IPS-NIHi7 (cell line): Measurements from ENCODE around the gene TSGA10IP.

Experiments
- DNase-seq: peaks from one replicate; pipeline ENCODE4 v3.0.0; 2012; ENCODE audit warnings: mixed read lengths; ENCODE audit errors: extremely low spot score

Gene TSGA10IP

DNA sequence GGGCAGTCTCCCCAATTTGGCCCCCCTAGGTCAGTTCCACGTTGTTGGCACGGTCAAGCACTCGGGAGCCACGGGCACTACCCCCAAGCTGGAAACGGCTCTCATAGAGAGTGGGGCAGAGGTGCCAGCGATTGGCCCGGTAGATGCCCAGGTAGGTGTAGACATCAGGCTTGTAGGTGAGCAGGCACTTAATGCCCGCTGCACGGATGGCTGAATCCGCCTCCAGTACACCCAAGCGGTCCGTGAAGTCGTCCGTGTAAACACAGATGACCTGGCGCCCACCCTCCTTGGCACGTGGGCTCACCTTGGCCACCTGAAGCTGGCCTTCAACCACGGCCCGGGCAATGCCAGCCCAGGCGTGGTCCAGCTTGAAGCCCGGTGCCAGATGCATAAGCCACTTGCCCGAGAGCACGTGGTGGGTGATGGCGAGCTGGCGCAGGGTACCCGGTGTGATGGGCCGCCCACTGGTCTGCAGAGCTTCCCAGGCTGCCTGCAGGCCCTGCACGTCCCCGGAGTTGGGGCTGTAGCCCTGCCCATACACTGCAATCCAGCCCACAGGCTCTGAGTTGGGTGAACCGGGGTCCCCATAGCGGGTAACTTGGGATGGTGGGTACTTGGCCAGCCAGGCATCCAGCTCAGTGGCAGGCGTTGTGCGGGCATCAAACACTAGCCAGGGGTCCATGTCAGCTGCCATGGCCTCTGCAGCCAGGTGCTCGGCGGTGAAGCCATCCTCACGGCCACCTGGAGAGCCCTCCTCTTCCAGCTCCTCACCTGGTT lies 27.7 kb upstream of the TSGA10IP start:
- peak; percentile 2 for DNase-seq

DNA sequence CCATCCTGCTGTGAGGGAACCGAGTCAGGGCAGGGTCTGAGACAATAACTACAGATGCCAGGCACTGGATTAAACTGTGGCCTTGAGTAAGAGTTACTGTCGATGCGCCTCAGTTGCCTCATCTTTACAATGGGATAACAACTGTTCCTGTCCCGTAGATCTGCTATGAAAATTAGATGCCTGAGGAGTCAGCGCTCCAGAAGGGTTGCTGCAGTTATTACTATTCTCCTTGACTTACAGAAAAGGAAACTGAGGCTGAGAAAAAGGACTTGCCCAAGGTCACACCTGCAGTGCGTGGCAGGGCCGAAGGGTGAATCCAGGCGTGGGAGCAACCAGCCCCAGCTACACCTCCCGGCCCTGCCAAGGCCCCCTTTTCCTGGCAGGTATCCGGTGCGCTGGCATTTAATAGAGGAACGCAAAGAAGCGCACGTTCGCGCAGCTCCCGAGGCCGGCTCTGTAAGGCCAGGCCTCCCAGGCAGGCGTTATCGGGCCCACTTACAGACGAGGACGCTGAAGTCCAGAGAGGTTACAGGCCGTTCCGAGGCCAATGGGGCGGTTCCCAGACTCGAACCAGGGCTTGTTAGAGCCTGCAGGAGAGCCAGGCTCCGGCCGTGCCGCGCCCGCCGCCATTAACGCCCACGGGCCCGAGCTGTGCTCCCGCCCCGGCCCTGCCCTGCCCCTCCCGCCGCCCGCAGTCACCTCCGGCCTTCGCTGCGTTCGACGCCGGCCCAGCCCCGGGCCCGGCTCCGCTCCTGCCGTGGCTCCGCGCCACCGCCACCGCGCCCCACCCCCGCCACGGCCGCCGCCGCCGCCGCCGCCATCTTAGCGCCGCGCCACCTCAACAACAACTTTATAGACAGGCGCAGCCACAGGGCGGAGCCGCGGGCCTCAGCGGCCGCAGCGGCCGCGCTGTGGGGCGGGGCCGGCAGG lies 26.8 kb upstream of the TSGA10IP start, which contains the start of gene C11orf68:
Gene C11orf68, minus strand, starts transcription at position 852 of the 930 bp plus-strand sequence. Its CDS starts 31 bp downstream, at position 821.
- DNase-seq = no peak

DNA sequence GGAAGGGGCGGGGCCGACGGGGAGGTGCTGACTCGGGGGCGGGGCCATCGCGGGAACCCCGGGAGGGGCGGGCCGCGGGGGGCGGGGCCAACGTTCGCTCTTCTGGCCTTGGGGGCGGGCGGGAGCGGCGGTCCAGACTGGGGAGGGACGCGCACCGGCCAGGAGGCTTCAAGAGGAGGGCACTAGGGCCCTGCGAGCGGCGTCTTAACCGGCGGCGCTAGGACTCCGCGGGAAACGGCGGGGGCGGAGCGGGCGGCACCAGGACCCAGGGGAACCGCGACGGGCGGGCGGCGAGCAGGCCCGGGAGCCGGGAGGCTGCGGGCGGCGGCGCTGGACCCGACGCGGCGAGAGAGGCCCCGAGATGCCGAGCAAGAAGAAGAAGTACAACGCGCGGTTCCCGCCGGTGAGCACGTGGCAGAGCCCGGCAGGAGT lies 26.1 kb upstream of the TSGA10IP start, which contains the start of gene DRAP1:
Gene DRAP1, plus strand, starts transcription at position 286 of the 432 bp plus-strand sequence. Its CDS starts 76 bp downstream, at position 362.
- DNase-seq = peak; percentile 97

DNA sequence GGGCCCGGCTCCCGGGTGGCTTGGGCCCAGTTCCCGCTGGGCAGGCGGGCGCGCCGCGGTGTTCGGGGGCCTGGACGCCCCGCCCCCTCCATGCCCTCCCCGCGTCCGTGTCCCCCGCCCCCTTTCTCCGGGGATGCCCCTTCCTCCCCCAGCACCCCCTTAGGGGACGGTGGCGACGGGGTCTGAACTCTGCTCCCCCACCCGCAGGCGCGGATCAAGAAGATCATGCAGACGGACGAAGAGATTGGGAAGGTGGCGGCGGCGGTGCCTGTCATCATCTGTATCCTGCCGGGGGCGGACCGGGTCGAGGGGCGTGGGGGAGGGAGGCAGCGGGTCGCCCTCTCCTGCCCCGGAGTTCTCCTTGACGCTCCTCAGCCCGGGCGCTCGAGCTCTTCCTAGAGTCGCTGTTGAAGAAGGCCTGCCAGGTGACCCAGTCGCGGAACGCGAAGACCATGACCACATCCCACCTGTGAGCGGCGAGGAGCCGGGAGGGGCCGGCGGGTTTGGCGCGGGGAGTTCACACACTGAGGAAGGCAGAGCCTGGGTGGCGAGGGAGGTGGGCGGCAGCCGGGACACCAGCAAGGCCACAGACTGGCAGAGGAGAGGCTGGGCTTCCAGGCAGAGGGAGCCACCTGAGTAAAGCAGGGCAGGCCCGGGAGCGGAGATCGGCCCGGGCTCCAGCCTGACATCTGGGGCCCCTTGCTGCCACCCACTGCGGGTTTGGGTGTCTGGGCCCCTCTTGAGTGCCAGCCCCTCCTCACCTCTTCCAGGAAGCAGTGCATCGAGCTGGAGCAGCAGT lies 25.5 kb upstream of the TSGA10IP start:
- DNase-seq = peak; percentile 62

DNA sequence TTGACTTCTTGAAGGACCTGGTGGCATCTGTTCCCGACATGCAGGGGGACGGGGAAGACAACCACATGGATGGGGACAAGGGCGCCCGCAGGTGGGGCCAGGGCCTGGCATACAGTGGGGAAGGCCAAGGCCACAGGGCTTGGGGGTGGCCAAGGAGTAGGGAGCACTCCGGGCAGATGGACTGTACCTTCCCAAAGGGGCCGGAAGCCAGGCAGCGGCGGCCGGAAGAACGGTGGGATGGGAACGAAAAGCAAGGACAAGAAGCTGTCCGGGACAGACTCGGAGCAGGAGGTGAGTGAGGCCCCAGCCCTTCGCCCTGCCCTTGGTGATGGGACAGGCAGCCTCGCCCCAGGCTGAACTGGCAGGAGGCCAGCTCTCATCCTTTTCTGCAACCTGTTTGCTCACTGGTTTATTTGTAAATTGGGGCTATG lies 24.9 kb upstream of the TSGA10IP start:
- DNase-seq = no peak

DNA sequence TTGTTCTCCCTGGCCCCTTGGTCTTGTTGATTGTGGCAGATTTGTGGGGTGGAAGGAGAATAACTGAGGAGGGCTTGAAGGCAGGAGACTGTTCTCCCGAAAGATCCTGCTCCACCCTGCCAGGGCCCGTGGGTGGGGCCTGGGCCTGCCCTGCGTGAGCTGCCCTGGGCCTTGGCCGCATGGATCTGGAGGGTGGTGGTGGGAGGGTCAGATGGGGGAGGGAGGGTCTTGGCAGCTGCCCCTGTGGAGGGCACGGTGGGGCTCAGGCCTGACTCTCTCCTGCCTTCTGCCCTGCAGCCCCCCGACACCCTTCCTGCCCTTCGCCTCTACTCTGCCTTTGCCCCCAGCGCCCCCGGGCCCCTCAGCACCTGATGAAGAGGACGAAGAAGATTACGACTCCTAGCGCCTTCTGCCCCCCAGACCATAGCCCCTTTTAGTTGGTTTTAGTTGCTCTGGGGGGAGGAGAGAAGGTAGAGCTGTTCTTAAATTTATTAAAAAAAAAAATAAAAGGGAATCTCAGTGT lies 24.2 kb upstream of the TSGA10IP start:
- DNase-seq = no peak

DNA sequence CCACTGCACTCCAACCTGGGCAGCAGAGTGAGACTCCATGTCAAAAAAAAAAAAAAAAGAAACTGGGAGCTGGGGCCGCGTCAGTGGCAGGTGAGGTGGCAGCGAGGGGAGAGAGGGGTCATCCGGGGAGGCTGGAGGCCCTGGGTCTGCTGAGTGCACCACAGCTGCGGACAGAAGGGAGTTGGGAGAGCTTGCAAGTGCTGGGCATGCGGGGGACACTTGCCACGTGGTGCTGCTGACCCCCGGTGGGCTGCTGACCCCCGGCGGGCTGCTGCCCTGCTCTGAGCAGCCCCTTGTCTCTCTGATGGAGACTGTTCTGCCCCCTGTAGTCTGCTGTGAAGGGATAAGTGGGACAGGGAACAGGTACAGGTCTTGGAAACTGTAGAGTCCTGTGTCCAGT lies 23.4 kb upstream of the TSGA10IP start:
- no peak for DNase-seq

DNA sequence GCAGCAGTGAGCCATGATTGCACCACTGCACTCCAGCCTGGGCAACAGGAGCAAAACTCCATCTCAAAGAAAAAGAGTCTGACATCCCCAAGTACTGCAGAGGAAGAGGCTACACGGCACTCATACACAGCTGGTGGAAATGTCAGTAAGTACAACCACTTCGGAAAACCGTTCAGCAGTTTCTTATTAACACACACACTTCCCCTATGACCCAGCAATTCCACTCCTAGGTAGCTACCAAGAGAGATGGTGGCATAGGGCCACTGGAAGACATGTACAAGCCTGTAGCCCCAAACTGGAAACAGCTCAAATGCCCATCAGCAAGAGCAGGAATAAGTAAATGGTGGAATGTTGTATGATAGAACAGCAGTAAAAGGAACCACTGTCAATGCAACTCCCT lies 22.7 kb upstream of the TSGA10IP start:
- no peak for DNase-seq

DNA sequence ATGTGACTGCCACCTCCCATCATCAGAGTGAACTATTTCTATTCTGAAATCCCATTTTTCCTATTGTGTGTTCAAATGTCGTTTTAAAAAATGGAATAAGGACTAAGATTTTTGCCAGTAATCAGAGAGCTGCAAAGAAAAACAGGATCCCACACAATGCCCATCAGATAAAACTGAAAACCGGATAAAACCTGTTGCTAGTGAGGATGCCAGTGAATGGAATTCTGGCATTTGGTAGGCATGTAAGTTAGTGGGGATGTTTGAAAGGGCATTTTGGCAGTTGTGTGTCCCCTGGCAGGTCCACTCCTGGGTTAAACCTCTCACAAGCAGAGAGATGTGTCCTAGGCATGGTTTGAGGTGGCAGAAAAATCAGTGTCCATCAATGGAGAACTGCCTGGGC lies 19.9 kb upstream of the TSGA10IP start:
- DNase-seq = no peak

DNA sequence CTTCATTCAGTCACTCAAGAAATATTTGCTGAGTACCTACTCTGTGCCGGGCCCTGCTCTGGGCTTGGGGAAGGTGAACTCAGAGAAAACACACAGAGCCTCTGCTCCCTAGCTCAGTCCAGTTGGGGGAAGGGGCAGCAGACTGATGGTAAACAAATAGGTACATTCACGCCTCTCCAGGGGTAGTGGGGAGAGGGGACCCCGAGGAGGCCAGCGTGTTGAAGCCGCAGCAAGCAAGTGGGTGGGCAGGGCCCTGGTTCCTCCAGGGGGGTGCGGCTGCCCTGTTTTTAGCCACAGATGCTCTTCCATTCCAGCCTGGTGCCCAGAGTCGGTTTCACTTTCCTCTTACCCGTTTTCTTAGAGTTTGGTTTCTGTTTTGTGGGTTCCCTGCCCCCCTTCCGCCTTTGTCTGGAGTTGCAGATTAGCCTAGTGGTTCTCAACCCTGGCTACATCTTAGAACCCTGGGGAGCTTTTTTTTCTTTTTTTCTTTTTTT lies 17.3 kb upstream of the TSGA10IP start:
- DNase-seq = peak; percentile 9

DNA sequence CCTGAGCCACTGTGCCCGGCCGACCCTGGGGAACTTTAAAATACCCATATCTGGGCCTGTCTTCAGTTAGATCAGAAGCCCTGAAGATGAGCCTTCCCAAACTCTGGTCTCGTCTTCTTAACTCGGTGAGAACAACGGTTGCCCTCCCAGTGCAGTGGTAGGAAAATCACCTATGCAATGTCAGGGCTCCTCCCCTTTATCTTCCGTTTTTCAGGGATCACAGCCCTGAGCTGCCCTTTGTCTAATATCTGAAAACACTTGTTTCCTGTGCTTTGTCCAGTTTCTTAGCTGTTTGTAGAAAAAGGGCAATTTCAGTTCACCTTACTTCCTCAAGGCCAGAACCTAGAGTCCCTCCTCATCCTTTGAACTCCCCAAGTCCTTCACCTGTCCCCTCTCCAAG lies 16.6 kb upstream of the TSGA10IP start:
- peak; percentile 5 for DNase-seq

DNA sequence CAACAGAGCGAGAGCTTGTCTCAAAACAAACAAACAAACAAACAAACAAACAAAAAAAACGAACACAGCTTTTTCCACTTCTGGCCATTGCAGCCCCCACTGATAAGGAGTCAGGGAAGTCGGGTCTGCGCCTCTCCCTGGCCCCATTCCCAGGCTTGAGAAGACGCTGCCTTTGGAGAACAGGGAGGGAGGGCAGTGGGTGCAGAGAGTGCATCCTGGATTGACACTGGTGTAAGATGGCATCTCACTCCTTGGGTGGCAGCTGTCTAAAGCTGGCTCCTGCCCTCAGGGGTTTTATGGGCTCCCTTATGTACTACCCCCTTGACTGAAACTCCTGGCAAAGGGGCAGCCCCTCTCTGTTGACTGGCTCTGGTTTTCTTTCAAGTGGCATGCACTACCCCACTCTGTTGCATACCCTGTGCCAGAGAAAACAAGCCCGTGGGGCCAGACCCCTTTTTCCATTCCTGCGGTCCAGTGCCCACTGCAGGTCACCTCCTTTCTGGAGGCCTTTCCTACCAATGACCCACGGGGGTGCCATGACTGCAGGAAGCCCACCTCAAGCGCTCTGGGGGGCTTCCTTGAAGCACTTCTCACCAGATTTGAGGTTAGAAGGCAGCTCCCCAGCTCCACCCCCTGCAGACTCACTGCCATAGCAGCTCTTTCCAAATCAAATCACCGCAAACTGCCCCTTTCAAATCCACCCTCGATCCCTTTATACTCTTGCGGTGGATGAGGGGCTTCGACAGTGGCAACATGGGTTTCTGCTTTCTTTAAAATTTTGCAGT lies 13.3 kb upstream of the TSGA10IP start:
- DNase-seq = no peak

DNA sequence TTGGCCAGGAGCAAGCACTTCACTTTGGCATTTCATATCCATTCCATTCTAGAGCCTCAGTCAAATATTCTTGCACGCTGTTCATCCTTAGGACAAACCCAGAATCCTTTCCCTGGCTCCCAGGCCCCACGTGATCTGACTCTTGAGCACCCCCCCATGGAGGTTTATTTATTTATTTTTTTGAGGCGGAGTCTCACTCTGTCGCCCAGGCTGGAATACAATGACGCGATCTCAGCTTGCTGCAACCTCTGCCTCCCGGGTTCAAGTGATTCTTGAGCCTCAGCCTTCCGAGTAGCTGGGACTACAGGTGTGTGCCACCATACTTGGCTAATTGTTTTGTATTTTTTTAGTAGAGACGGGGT lies 12.7 kb upstream of the TSGA10IP start:
- DNase-seq = no peak

DNA sequence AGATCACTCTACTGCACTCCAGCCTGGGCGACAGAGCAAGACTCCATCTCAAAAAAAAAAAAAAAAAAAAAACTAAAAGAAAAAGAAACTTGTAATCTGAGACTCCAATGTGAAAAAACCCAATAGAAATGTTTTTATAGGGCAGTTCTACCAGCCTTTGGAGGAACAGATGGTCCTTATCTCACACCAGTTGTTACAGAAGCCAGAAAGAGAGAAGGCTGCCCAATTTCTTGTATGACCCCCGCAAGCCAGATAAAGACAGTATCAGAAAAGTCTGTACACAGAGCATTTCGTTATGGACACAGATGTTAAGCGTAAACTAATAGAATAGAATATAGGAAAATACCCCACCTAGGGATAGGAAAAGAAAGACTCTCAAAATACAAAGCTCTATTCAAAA lies 11.3 kb upstream of the TSGA10IP start:
- DNase-seq = no peak

DNA sequence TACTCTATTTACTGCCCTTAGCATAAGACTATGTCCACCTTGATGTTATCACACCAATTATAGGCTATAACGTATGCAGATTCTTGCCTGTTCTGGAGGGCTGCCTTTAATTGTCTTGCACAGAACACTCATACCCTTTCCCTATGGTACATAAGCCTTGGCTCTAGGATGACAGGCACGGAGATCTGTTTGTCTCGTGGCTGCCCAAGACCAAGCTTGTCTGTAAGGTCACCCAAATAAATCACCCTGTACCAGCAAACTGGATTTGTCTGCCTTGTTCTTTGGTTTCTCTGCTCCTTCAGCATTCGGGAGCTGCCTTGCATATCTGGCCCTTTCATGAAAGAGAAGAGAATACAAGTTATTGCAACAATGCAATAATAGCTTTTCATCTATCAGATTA lies 7.5 kb upstream of the TSGA10IP start:
- no peak for DNase-seq

DNA sequence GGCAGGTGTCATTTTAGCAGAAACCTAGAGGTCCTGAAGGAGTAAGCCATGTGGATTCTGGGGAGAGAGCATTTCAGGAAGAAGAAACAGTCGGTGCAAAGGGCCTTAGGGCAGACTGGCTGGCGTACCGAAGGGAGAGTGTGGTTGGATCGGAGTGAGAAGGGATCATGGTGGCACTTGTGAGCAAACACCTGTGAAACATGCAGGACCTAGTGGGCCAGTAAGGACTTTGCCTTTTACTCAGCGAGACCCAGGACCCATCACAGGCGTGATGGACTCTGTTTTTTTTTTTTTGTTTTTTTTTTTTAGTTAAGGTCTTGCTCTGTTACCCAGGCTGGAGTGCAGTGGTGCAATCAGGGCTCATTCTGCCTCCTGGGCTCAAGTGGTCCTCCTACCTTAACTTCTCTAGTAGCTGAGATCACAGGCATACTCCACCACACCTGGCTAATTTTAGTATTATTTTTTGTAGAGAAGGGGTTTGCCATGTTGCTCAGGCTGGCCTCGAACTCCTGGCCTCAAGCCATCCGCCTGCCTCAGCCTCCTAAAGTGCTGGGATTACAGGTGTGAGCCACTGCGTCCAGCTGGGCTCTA lies 3.5 kb upstream of the TSGA10IP start:
- no peak for DNase-seq

DNA sequence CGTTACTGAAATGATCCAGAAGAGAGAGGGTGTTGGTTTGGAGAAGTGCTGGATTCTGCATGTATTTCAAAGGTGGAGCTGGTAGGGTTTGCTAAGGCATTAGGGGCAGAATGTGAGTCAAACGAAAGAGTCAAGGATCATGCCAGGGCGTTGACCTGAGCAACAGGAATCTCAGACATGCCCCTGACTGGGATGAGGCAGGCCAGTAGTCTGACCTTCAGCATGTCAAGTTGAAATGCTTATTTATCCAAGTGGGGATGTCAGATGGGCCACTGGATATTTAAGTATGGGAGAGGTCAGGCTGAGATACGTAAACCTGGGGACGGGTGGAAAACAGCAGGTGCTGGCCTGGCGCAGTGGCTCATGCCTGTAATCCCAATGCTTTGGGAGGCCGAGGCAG lies 2.7 kb upstream of the TSGA10IP start:
- no peak for DNase-seq

DNA sequence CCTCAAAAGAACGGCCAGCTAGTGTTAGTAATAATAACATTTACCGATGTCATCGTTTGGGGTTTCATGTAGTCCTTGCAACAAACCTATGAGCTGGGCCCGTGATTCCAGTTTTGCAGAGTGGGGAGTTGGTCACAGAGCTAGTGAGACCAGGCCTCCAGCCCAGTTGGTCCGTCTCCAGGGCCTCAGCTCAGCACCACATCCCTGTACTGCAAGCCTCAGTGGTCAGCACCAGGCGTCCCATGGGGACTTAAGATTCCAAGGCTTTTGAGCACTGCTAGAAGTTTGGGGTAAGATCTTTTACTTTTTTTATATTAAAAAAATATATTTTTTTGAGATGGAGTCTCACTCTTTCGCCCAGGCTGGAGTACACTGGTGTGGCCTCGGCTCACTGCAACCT lies 1.1 kb upstream of the TSGA10IP start:
- DNase-seq = no peak

DNA sequence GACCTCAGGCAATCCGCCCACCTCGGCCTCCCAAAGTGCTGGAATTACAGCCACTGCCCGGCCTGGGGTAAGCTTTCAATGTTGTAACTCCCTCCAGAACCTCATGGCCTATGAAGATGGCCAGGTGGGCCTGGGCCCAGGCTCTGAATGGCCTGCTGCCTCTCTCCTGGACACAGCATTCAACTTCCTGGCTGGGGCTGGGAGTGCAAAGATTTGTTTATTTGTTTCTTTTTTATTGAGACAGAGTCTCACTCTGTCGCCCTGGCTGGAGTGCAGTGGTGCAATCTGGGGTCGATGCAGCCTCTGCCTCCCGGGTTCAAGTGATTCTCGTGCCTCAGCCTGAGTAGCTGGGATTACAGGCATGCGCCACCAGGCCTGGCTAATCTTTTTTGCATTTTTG lies 513 bp upstream of the TSGA10IP start:
- no peak for DNase-seq

DNA sequence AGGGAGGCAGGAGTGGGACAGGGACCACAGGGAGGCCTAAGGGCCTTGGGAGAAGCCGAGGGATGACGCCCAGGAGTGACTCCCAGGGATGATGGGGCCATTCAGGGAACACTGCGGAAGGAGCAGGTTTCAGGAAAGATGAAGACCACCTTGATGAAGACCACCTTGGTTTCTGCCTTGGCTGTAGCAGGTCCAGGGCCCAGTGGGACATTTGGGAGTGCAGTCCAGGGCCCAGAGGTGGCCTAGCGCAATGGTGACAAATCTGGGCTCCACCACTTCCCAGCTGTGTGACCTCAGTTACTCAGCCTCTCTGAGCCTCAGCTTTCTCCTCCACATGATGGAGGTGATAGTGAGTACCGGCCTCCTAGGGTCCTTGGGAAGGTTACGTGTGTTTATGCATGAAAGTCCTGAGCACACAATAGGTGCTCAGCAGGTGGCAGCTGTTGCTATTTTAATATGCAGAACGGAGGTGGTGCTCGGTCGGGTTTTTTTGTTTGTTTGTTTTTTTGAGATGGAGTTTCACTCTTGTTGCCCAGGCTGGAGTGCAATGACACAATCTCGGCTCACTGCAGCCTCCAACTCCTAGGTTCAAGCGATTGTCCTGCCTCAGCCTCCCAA lies 770 bp downstream of the TSGA10IP start:
- DNase-seq = no peak
